ENCODE measurements around the gene NYAP1. TPM values are rescaled to one million over a fixed set of nuclear protein-coding genes. Genes with fewer than 3 reads are reported as not detected.

NYAP1 gene
- total RNA-seq, 4 donors from 2014 or later = 0.39 to 2.1 (median 1.5) TPM

- intact Hi-C loops (cut with DNase I; ENCODE audit: low total_unique reads) = no loop called here
- TF ChIP-seq CTCF (IDR thresholded peaks at IDR 0.05) (no peak), POLR2A (IDR thresholded peaks at IDR 0.05) (no peak)
- 42 to 49% methylated on average over 16 of the region's 16 CpGs for WGBS, 2 donors
- DNase-seq (ENCODE audit: low spot score in 2 of 2) = no peak
- no peak overlapping the region for H3K4me3 ChIP-seq (ENCODE audit: low read depth, poor library complexity, severe bottlenecking)
Observed at GRCh38 chr7:100472121-100472851, 11.4 kb upstream of the NYAP1 start.

DNA sequence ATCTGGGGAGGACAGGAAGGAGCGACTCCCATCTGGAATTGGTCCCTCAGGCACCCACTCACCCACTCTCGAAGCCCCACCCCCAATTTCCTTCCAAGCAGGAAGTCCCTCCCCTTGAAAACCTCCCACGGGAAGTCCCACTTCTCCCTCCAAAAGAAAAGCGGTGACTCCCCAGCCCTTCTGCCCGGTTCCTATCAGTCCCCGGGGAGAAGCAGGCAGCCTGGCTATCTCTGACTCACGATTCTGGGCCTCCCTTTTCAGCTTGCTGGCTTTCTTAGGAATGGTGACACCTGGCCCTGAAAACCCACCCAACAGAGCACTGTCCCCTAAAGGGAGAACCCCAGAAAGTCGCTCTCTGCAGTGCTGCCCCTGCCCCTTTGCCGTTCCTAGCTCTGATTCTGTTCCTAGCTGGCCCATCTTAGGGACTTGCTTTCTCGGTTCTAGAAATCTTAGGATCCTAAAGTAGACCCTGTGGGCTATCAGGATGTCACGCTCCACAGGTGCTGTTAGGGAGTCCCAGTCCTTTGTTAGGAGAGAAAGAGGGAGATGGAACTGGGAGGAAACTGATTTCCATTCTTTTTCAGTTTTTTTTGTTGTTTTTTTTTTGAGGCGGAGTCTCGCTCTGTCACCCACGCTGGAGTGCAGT lies 10.8 kb upstream of the NYAP1 start:
- no peak for DNase-seq (ENCODE audit: low spot score in 2 of 2)
- intact Hi-C loops (cut with DNase I; ENCODE audit: low total_unique reads) = no loop called here
- no peak for TF ChIP-seq POLR2A (IDR thresholded peaks at IDR 0.05)
- no peak for TF ChIP-seq CTCF (IDR thresholded peaks at IDR 0.05)
- no peak overlapping the region for H3K4me3 ChIP-seq (ENCODE audit: low read depth, poor library complexity, severe bottlenecking)
- WGBS, 2 donors = 38 to 48% methylated on average over 14 of the region's 14 CpGs

DNA sequence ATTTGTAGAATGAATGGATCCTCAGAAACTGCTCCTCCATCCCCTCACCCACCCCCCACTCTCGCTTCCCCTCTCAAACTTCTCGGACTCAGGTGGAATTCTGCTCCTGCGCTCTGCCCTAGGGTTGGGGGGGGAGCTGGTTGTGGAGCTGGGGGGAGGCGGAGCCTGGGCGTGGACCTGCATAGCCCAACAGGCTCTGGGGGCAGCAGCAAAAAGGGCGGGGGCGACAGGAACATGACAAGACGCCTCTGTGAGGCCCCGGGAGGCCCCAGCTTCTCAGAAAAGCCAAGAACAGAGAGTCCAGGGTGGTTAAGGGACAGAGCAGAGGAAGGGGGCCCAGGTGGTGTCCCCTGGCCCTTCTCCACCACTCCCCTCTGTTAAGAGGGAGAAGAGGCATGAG lies 8.2 kb upstream of the NYAP1 start:
- H3K4me3 ChIP-seq (ENCODE audit: low read depth, poor library complexity, severe bottlenecking) = no peak overlapping the region
- DNase-seq (ENCODE audit: low spot score in 2 of 2) = no peak
- intact Hi-C loops (cut with DNase I; ENCODE audit: low total_unique reads) = no loop called here
- no peak for TF ChIP-seq CTCF (IDR thresholded peaks at IDR 0.05)
- TF ChIP-seq POLR2A (IDR thresholded peaks at IDR 0.05) = no peak
- 33 to 39% methylated on average over 9 of the region's 9 CpGs for WGBS, 2 donors

GRCh38 chr7:100476101-100476780 lies 7.5 kb upstream of the NYAP1 start:
- TF ChIP-seq CTCF (IDR thresholded peaks at IDR 0.05) (no peak), POLR2A (IDR thresholded peaks at IDR 0.05) (no peak)
- intact Hi-C loops (cut with DNase I; ENCODE audit: low total_unique reads) = no loop called here
- DNase-seq (ENCODE audit: low spot score in 2 of 2) = no peak
- 25 to 27% methylated on average over 6 of the region's 6 CpGs for WGBS, 2 donors
- H3K4me3 ChIP-seq (ENCODE audit: low read depth, poor library complexity, severe bottlenecking) = no peak overlapping the region

DNA sequence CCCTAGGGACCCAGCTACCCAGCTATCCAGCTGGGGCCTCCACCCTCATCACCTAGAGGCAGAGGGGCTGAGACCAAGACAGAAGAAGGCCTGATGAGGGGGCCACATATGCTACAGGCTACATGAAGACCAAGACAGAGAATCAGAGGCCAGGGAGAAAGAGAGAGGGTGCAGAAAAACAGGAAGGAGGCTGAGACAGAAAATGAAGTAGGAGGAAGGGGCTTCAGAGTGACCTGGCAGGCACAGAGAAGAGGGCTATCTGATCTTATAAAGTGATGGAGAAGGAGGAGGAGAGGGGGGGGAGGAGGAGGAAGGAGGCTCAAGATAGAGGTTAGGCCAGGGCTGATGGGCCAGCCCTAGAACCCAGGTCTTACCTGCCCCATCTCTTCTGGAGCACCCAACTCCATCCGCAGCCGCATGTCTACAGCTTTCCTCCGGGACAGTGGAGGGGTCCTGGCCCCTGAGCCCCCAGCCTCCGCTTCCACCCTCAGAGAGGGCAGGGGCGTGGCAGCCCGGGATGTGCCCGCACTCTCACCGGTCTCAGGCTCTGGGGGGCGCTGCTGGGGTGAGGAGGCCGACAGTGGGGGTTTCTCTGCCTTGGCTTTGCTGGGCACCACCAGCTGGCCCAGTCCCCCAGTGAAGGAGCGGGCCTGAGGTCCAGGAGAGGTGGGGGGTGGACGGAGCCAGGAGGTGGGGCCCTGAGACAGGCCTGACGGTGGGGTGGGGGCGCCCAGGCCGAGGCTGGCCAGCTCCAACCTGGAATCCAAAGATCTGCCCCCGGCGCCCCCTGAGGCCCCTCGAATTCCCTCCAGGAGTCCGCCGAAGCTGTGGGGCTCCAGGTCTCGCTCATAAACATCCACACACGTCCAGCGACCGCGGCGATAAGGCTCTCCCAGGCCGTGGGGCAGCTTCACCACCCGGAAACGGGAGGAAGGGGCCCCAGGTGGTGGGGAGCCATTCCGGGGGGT lies 6.5 kb upstream of the NYAP1 start:
- TF ChIP-seq POLR2A (IDR thresholded peaks at IDR 0.05) (no peak), CTCF (IDR thresholded peaks at IDR 0.05) (no peak)
- WGBS, 2 donors = 11 to 22% methylated on average over 12 to 19 of the region's 30 CpGs
- peak overlapping the region; percentile 99 for H3K4me3 ChIP-seq (ENCODE audit: low read depth, poor library complexity, severe bottlenecking)
- intact Hi-C loops (cut with DNase I; ENCODE audit: low total_unique reads) = no loop called here
- DNase-seq (ENCODE audit: low spot score in 2 of 2) = no peak

Measured in lower leg skin (tissue), 4 donors.